Left ventricle myocardium superior (tissue), 1 donor: ENCODE data around the gene TMEM198. TPM values are rescaled to one million over a fixed set of nuclear protein-coding genes. Genes with fewer than 3 reads are reported as not detected.

ENCODE experiments used
- ATAC-seq: fragments of 200-7000 bp; cut with Tn5 transposase; one replicate; pipeline ENCODE4 v1.9.1; 2020; ENCODE audit warnings: mild to moderate bottlenecking, moderate library complexity
- DNase-seq: peaks from one replicate; pipeline ENCODE4 v3.0.0-alpha.2; 2020
- intact Hi-C: fragments of 100-400 bp; cut with micrococcal nuclease; formaldehyde crosslinking; loops from one replicate; pipeline ENCODE4 v1.11.0; 2022
- microRNA-seq: library from miRNA; unstranded; fragments of <30 nt; microRNA quantifications from one replicate; pipeline ENCODE4 v1.2.0, GENCODE V29; 2020; ENCODE audit warnings: borderline number of aligned reads
- total RNA-seq: library from RNA; stranded (reverse); fragmentation: NEBNext Ultra II Directional; extraction: Animal tissue kit (Norgen Biotek cat#: 25700); gene quantifications from one replicate; pipeline ENCODE4 v1.2.1, GENCODE V29; 2021
- donor health status: DM: no; HTN: yes; CAD: no; lungs with severe emphysema.

The TMEM198 gene
- total RNA-seq, 1 donor from 2014 or later: 1.7 TPM

DNA sequence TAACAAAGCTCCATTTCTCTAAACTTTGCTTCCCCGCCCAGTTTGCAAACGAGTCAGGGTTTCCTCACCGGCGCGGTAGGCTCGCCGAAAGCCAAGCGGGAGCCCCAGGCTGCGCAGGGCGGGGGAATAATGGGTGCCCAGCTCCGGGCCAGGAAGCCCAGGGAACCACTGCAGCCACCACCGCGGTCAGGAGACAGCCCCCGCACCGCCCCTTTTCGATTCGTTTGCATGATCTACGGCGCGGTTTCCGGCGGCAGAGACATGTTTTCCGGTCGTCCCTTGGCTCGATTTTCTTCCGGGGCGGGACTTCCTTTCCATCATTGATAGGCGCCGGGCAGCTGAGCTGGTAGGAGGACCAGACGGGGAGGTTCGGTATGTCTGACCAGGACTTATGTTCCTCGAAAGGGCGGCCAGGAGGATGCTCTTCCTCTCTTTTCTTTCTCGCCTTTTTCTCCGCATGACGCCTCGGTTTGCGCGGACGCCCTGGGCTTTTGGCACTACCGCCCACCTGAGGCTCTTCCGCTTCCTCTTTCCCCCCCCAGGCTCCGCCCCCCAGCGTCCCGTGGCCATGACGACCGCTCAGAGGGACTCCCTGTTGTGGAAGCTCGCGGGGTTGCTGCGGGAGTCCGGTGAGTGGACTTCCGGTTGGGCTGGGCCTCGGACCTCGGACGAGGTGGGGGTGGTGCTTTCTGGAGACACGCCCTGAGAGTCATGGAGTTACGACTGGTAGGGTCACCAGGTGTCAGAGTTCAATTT lies 53.9 kb downstream of the TMEM198 start, which contains the start of gene STK11IP:
STK11IP (plus strand) TSS at position 306 of the 756 bp plus-strand sequence; CDS start at position 569, 263 bp downstream.
- ATAC-seq (peak; percentile 98), DNase-seq (peak; percentile 97)
- intact Hi-C loops: no loop called here

- no peak for ATAC-seq
- DNase-seq: no peak
- intact Hi-C loops: no loop called here
These were observed 54.7 kb downstream of the TMEM198 start for GRCh38 chr2:219598308-219599078.

Small RNA genes within 50 kb of the gene (microRNA-seq; reads per million reads assigned to microRNA genes)
- 2.9 reads per million for gene MIR3132

Other genes starting within 250 kb of the TMEM198 start
- not detected for gene PTPRN, start 234.6 kb upstream of the TMEM198 start, total RNA-seq
- not detected for gene RESP18, start 211.3 kb upstream of the TMEM198 start, total RNA-seq
- 74.8 TPM for gene DNPEP, start 156.1 kb upstream of the TMEM198 start, total RNA-seq
- gene DES, start 125.7 kb upstream of the TMEM198 start, total RNA-seq: 14,457 TPM
- 111 TPM for gene SPEG, start 109.2 kb upstream of the TMEM198 start, total RNA-seq
- gene GMPPA, start 45.1 kb upstream of the TMEM198 start, total RNA-seq: 21.6 TPM
- gene ASIC4, start 29.5 kb upstream of the TMEM198 start, total RNA-seq: not detected
- 93.1 TPM for gene CHPF, start 219 bp upstream of the TMEM198 start, total RNA-seq
- 190 TPM for gene OBSL1, start 27.5 kb downstream of the TMEM198 start, total RNA-seq
- gene INHA, start 28.3 kb downstream of the TMEM198 start, total RNA-seq: 1.5 TPM
- 14.0 TPM for gene STK11IP, start 53.8 kb downstream of the TMEM198 start, total RNA-seq
- gene SLC4A3, start 83.6 kb downstream of the TMEM198 start, total RNA-seq: 456 TPM